Measurements from ENCODE around the gene CD33.
"Not testable (repeated sequence)": the region's sequence is repeated elsewhere in the genome, so short reads cannot be mapped to it uniquely, and the experiment has no call there.

CD33 gene

DNA sequence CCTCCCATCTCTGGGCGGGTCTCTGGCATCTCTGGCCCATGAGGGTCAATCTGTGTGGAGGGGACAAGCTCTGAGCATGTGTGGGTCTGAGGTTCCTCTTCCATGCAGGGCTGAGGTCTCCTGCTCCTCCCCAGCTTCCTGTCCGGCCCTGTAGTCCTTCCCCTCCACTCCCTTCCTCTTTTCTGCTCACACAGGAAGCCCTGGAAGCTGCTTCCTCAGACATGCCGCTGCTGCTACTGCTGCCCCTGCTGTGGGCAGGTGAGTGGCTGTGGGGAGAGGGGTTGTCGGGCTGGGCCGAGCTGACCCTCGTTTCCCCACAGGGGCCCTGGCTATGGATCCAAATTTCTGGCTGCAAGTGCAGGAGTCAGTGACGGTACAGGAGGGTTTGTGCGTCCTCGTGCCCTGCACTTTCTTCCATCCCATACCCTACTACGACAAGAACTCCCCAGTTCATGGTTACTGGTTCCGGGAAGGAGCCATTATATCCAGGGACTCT is at the start of gene CD33:
Gene CD33 (plus strand): TSS at position 183 of the 496 bp plus-strand sequence. CDS start 39 bp downstream, at position 222.
- not testable (repeated sequence) for H3K4me1 ChIP-seq (ENCODE audit: control insufficient read depth in 5 of 5, insufficient read depth in 5 of 5, low read length in 5 of 5); H3K9ac ChIP-seq (ENCODE audit: low read length in 5 of 5); H3K27ac ChIP-seq (ENCODE audit: low read depth, low read length); H3K36me3 ChIP-seq (ENCODE audit: control insufficient read depth in 5 of 5, insufficient read depth in 5 of 5, low read length in 5 of 5); H3K27me3 ChIP-seq (ENCODE audit: control insufficient read depth in 5 of 5, insufficient read depth in 4 of 5, low read length in 5 of 5); H3K9me3 ChIP-seq (ENCODE audit: control insufficient read depth in 5 of 5, low read length in 5 of 5)
- peak within 1 kb of the TSS; percentile 24 to 61 (median 40) for H3K4me3 ChIP-seq (ENCODE audit: low read depth in 1 of 5, low read length in 5 of 5)

DNA sequence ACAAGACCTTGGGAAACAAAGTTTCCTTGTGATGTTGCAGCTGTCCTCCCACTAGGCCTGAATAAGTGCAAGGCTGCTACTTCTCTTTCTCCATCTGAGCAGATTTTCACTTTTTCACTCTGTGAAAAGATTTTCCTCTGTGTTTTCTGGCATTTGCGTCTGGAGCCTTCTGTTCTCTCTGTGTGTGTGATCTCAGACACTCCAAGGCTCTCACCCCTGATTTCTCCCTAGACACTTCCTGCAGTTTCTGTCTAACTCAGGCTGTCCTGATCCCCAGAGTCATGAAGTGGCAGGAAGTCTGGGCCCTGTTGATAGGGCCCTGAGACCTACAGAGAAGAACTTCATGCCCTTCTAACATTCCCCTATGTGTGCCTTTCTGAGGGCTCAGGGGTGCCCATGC is 45.6 kb upstream of the CD33 start:
- H3K4me1 ChIP-seq (ENCODE audit: control insufficient read depth in 5 of 5, insufficient read depth in 5 of 5, low read length in 5 of 5) = peaks cover 0 to 3% (median 0%) of the 10 kb centered on the region in 5 donors
- no peak overlapping the region for H3K4me3 ChIP-seq (ENCODE audit: low read depth in 1 of 5, low read length in 5 of 5)
- H3K36me3 ChIP-seq (ENCODE audit: control insufficient read depth in 5 of 5, insufficient read depth in 5 of 5, low read length in 5 of 5) = no peaks in the 10 kb centered on the region
- H3K9ac ChIP-seq (ENCODE audit: low read length in 5 of 5) = no peak overlapping the region
- H3K27me3 ChIP-seq (ENCODE audit: control insufficient read depth in 5 of 5, insufficient read depth in 4 of 5, low read length in 5 of 5) = peaks cover 5 to 13% (median 9%) of the 10 kb centered on the region in 5 donors
- H3K27ac ChIP-seq (ENCODE audit: low read depth, low read length) = no peak overlapping the region
- no peaks in the 10 kb centered on the region for H3K9me3 ChIP-seq (ENCODE audit: control insufficient read depth in 5 of 5, low read length in 5 of 5)

DNA sequence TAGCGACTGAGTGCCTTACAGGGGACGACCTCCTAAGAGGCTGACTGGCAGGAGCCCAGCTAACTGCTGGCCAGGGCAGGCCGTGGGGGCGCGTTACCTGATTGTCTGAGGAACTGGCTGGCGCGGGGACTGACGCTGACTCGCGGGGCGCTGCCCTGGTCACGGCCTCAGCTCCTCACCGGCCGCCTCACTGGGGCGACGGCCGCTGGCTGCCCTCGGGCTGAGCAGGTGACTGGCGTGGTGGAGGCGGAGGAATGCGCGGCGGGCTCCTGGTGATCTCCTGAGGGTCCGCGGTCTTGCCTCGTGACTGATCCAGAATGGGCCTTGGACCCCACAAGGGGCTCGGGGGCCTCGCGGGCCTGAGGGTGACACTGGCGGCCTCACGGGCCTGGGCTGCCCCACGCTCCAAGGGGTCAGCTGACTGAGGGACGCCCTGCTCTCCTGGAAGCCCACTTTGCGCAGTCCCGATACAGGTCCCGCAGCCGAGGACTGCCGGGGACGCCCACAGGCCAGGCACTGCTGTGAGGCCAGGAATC is 43.4 kb upstream of the CD33 start:
- Histone ChIP-seq H3K27ac (ENCODE audit: low read depth, low read length) (no peak overlapping the region), H3K4me3 (ENCODE audit: low read depth in 1 of 5, low read length in 5 of 5) (no peak overlapping the region)

DNA sequence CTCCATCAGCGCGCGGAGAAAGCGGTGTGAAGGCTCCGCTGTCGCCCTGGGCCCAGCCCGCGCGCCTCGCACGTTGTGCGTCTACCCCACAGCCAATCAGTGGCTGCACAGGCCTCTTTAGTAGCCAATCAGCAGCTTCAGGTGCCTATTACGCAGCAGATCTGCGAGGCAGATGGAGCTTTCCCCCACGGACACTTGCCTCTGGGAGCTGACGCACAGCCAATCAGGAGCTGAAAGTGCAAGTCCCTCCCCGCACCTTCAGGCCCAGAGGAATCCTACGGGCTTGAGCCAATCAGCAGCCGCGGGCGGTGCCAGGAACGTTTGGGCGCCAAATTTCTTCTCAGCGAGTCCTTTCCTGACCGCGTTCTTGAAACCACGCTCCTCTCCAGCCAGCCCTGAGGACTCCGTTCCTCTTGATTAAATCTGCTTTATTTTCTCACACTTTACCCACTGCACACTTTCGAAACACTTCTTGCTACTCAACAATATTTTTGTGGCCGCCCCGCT is 42.9 kb upstream of the CD33 start:
- no peaks in the 10 kb centered on the region for H3K36me3 ChIP-seq (ENCODE audit: control insufficient read depth in 5 of 5, insufficient read depth in 5 of 5, low read length in 5 of 5)

More for the DNA sequence above, 43.4 kb upstream of the CD33 start:
- peaks cover 0 to 3% (median 0%) of the 10 kb centered on the region in 5 donors for H3K4me1 ChIP-seq (ENCODE audit: control insufficient read depth in 5 of 5, insufficient read depth in 5 of 5, low read length in 5 of 5)
- H3K36me3 ChIP-seq (ENCODE audit: control insufficient read depth in 5 of 5, insufficient read depth in 5 of 5, low read length in 5 of 5) = no peaks in the 10 kb centered on the region
- H3K9me3 ChIP-seq (ENCODE audit: control insufficient read depth in 5 of 5, low read length in 5 of 5) = no peaks in the 10 kb centered on the region
- H3K27me3 ChIP-seq (ENCODE audit: control insufficient read depth in 5 of 5, insufficient read depth in 4 of 5, low read length in 5 of 5) = peaks cover 5 to 23% (median 16%) of the 10 kb centered on the region in 5 donors
- H3K9ac ChIP-seq (ENCODE audit: low read length in 5 of 5) = no peak overlapping the region

DNA sequence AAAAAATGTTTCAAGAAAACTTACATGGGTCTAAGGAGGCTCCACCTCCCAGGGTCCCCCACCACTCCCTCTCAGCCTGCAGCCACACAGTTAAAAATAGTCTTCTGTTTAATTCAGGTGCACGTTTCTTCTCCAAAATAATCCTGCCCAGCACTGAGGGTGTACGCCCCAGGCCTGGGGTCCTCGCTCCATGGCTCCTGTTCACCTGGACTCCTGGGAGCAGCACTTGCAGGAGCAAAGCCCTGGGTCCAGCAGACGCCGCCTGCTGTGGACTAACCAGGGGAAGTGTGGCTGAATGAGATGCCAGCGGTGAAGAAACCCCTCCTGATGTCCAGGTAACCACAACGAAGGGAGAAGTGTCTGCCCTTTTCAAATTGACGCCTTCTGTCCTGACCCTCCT is 41.3 kb upstream of the CD33 start:
- Histone ChIP-seq H3K9ac (ENCODE audit: low read length in 5 of 5) (no peak overlapping the region), H3K4me1 (ENCODE audit: control insufficient read depth in 5 of 5, insufficient read depth in 5 of 5, low read length in 5 of 5) (peaks cover 0 to 3% (median 0%) of the 10 kb centered on the region in 5 donors), H3K36me3 (ENCODE audit: control insufficient read depth in 5 of 5, insufficient read depth in 5 of 5, low read length in 5 of 5) (no peaks in the 10 kb centered on the region), H3K27me3 (ENCODE audit: control insufficient read depth in 5 of 5, insufficient read depth in 4 of 5, low read length in 5 of 5) (peaks cover 3 to 26% (median 15%) of the 10 kb centered on the region in 5 donors), H3K4me3 (ENCODE audit: low read depth in 1 of 5, low read length in 5 of 5) (no peak overlapping the region), H3K9me3 (ENCODE audit: control insufficient read depth in 5 of 5, low read length in 5 of 5) (peaks cover 0 to 4% (median 0%) of the 10 kb centered on the region in 5 donors), H3K27ac (ENCODE audit: low read depth, low read length) (no peak overlapping the region)

More for the DNA sequence above, 42.9 kb upstream of the CD33 start:
- H3K9ac ChIP-seq (ENCODE audit: low read length in 5 of 5) = no peak overlapping the region
- peaks cover 3 to 21% (median 15%) of the 10 kb centered on the region in 5 donors for H3K27me3 ChIP-seq (ENCODE audit: control insufficient read depth in 5 of 5, insufficient read depth in 4 of 5, low read length in 5 of 5)
- H3K4me1 ChIP-seq (ENCODE audit: control insufficient read depth in 5 of 5, insufficient read depth in 5 of 5, low read length in 5 of 5) = peaks cover 0 to 3% (median 0%) of the 10 kb centered on the region in 5 donors
- no peak overlapping the region for H3K4me3 ChIP-seq (ENCODE audit: low read depth in 1 of 5, low read length in 5 of 5)
- no peaks in the 10 kb centered on the region for H3K9me3 ChIP-seq (ENCODE audit: control insufficient read depth in 5 of 5, low read length in 5 of 5)
- no peak overlapping the region for H3K27ac ChIP-seq (ENCODE audit: low read depth, low read length)

DNA sequence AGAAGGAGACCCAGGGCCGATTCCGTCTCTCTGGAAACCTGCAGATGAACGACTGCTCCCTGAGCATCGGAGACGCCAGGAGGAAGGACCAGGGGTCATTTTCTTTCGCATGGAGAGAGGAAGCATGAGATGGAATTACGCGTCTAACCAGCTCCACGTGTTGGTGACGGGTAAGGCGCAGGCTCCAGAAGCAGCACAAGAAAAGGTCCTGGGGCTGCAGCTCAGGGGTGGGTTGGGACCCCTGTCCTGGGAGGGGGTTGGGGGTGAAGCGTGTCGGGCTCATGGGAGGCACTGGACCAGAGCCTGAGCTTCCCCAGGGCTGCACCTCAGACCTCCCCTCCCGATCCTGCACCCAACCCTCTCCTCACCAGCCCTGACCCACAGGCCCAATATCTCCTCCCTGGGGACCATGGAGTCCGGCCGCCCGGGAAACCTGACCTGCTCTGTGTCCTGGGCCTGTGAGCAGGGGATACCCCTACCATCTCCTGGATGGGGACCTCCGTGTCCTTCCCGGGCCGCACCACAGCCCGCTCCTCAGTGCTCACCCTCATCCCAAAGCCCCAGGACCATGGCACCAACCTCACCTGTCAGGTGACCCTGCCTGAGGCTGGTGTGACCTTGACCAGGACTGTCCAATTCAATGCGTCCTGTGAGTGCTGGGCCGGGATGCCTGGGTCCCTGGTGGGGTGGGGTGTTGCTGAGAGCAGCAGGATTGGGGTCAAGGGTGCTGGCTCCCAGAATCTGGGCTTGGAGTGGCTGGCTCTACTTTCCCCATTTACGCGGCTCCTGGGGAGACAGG is 39.6 kb upstream of the CD33 start:
- Histone ChIP-seq H3K27ac (ENCODE audit: low read depth, low read length) (no peak overlapping the region), H3K27me3 (ENCODE audit: control insufficient read depth in 5 of 5, insufficient read depth in 4 of 5, low read length in 5 of 5) (peaks cover 4 to 26% (median 15%) of the 10 kb centered on the region in 5 donors), H3K4me1 (ENCODE audit: control insufficient read depth in 5 of 5, insufficient read depth in 5 of 5, low read length in 5 of 5) (peaks cover 0 to 3% (median 0%) of the 10 kb centered on the region in 5 donors), H3K9me3 (ENCODE audit: control insufficient read depth in 5 of 5, low read length in 5 of 5) (peaks cover 0 to 4% (median 0%) of the 10 kb centered on the region in 5 donors), H3K36me3 (ENCODE audit: control insufficient read depth in 5 of 5, insufficient read depth in 5 of 5, low read length in 5 of 5) (no peaks in the 10 kb centered on the region), H3K9ac (ENCODE audit: low read length in 5 of 5) (no peak overlapping the region), H3K4me3 (ENCODE audit: low read depth in 1 of 5, low read length in 5 of 5) (no peak overlapping the region)

DNA sequence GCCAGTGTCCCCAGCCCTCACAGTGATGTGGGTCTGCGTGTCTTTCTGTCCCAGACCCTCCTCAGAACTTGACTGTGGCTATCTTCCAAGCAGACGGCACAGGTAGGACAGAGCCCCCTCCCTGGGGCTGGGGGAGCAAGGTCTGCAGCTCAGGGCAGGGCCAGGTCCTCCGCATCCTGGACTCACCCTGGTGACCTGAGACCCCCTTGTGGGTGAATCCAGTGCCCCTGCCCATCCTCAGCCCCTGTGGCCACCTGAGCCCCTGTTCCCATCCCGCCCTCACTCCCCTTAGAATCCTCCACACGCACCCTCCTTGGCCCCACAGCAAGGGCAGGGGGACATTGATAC is 39.0 kb upstream of the CD33 start:
- Histone ChIP-seq H3K9ac (ENCODE audit: low read length in 5 of 5) (no peak overlapping the region), H3K36me3 (ENCODE audit: control insufficient read depth in 5 of 5, insufficient read depth in 5 of 5, low read length in 5 of 5) (no peaks in the 10 kb centered on the region)

DNA sequence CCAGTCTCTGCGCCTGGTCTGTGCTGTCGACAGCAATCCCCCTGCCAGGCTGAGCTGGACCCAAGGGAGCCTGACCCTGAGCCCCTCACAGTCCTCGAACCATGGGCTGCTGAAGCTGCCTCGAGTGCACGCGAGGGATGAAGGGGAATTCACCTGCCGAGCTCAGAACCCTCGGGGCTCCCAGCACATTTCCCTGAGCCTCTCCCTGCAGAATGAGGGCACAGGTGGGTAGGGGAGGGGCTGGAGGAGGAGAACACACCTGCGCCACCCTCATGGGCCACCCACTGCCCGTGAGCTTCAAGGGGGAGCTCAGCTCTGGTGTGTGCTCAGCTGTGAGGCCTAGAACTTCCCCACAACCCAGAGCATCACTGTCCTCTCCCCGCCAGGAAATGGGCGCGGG is 38.6 kb upstream of the CD33 start:
- Histone ChIP-seq H3K4me1 (ENCODE audit: control insufficient read depth in 5 of 5, insufficient read depth in 5 of 5, low read length in 5 of 5) (peaks cover 0 to 3% (median 0%) of the 10 kb centered on the region in 5 donors), H3K4me3 (ENCODE audit: low read depth in 1 of 5, low read length in 5 of 5) (no peak overlapping the region), H3K36me3 (ENCODE audit: control insufficient read depth in 5 of 5, insufficient read depth in 5 of 5, low read length in 5 of 5) (no peaks in the 10 kb centered on the region), H3K9me3 (ENCODE audit: control insufficient read depth in 5 of 5, low read length in 5 of 5) (peaks cover 0 to 4% (median 0%) of the 10 kb centered on the region in 5 donors), H3K27ac (ENCODE audit: low read depth, low read length) (no peak overlapping the region), H3K9ac (ENCODE audit: low read length in 5 of 5) (no peak overlapping the region), H3K27me3 (ENCODE audit: control insufficient read depth in 5 of 5, insufficient read depth in 4 of 5, low read length in 5 of 5) (peaks cover 6 to 26% (median 15%) of the 10 kb centered on the region in 5 donors)

More for the DNA sequence above, 39.0 kb upstream of the CD33 start:
- Histone ChIP-seq H3K27me3 (ENCODE audit: control insufficient read depth in 5 of 5, insufficient read depth in 4 of 5, low read length in 5 of 5) (peaks cover 6 to 26% (median 15%) of the 10 kb centered on the region in 5 donors), H3K9me3 (ENCODE audit: control insufficient read depth in 5 of 5, low read length in 5 of 5) (peaks cover 0 to 4% (median 0%) of the 10 kb centered on the region in 5 donors), H3K4me1 (ENCODE audit: control insufficient read depth in 5 of 5, insufficient read depth in 5 of 5, low read length in 5 of 5) (peaks cover 0 to 3% (median 0%) of the 10 kb centered on the region in 5 donors), H3K27ac (ENCODE audit: low read depth, low read length) (no peak overlapping the region), H3K4me3 (ENCODE audit: low read depth in 1 of 5, low read length in 5 of 5) (no peak overlapping the region)

DNA sequence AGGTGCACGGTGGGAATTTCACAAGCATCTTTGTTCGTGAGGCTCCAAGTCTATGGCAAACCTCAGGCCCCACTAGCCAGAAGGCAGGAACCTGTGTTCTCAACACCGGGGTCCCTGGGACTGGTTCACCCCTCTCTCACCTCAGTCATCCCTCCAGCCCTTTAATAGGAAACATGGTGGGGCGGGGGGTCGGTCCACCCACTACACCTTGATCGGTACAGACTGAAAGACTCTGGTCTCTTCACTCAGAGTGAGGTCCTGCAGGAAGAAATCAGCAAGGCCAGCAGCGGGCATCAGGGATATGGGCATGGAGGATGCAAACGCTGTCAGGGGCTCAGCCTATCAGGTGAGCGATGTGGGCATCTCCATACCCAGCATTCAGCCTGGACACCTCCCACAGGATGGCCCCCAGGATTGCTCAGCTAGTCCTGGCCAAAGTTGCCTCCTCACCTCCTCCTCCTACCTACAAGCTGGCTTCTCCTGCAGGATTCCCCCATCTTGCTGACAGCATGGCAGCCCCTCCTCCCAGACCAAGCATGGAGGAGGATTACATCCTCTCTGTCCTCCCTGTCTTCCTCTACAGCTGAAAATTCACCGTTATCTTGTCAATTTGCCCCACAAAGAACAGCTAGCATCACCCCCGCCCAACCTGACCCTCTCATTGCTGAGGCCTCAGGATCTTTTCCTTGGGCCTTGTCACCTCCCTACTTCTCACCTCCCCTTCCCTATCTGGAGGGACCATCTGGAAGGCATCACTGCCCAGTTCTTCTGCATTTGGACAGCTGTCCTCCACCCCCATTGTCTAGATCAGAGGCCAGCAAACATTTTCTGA is 37.3 kb upstream of the CD33 start:
- Histone ChIP-seq H3K9me3 (ENCODE audit: control insufficient read depth in 5 of 5, low read length in 5 of 5) (peaks cover 0 to 4% (median 0%) of the 10 kb centered on the region in 5 donors), H3K9ac (ENCODE audit: low read length in 5 of 5) (no peak overlapping the region), H3K36me3 (ENCODE audit: control insufficient read depth in 5 of 5, insufficient read depth in 5 of 5, low read length in 5 of 5) (no peaks in the 10 kb centered on the region), H3K27me3 (ENCODE audit: control insufficient read depth in 5 of 5, insufficient read depth in 4 of 5, low read length in 5 of 5) (peaks cover 3 to 25% (median 15%) of the 10 kb centered on the region in 5 donors), H3K4me3 (ENCODE audit: low read depth in 1 of 5, low read length in 5 of 5) (no peak overlapping the region), H3K4me1 (ENCODE audit: control insufficient read depth in 5 of 5, insufficient read depth in 5 of 5, low read length in 5 of 5) (no peaks in the 10 kb centered on the region), H3K27ac (ENCODE audit: low read depth, low read length) (no peak overlapping the region)

Data from subcutaneous abdominal adipose tissue (tissue), 5 donors.